ENCODE data around the gene SPATA6L.
"Not testable (repeated sequence)": the region's sequence is repeated elsewhere in the genome, so short reads cannot be mapped to it uniquely, and the experiment has no call there.

The SPATA6L gene

GRCh38 chr9:4661165-4661564, 5.1 kb downstream of the SPATA6L start:
- POLR2A ChIA-PET = no interaction called here
- DNase-seq (ENCODE audit: low read depth, low spot score) = no peak
- TF ChIP-seq CTCF (IDR thresholded peaks at IDR 0.05; ENCODE audit: insufficient read depth, low read length, missing control alignments) = no peak
- CTCF ChIA-PET = interaction anchor here (0.7 to 1.8 kb wide), 7 partner anchors 11 to 122 kb away, joined by 3 to 9 read pairs (median 4); partner anchors contain the start of gene AK3
- H3K4me3 ChIP-seq (ENCODE audit: low read depth, low read length) = no peak overlapping the region

DNA sequence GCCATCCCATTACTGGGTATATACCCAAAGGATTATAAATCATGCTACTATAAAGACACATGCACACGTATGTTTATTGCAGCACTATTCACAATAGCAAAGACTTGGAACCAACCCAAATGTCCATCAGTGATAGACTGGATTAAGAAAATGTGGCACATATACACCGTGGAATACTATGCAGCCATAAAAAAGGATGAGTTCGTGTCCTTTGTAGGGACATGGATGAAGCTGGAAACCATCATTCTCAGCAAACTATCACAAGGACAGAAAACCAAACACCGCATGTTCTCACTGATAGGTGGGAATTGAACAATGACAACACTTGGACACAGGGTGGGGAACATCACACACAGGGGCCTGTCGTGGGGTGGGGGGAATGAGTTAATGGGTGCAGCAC, 5.6 kb downstream of the SPATA6L start:
- CTCF ChIA-PET = interaction anchor here (1.3 to 1.4 kb wide), 2 partner anchors 17 to 80 kb away, joined by 6 to 9 read pairs; partner anchors contain the start of gene AK3
- POLR2A ChIA-PET; H3K4me3 ChIP-seq (ENCODE audit: low read depth, low read length); DNase-seq (ENCODE audit: low read depth, low spot score): not testable (repeated sequence)

GRCh38 chr9:4657426-4658159, 8.7 kb downstream of the SPATA6L start:
- DNase-seq (ENCODE audit: low read depth, low spot score) = no peak
- ChIA-PET POLR2A (no interaction called here), CTCF (interaction anchor here (1.1 kb wide), 1 partner anchor 102 kb away, joined by 3 read pairs; no protein-coding TSS in a partner anchor)
- H3K4me3 ChIP-seq (ENCODE audit: low read depth, low read length) = no peak overlapping the region
- TF ChIP-seq CTCF (IDR thresholded peaks at IDR 0.05; ENCODE audit: insufficient read depth, low read length, missing control alignments) = no peak

- no peak overlapping the region for H3K4me3 ChIP-seq (ENCODE audit: low read depth, low read length)
- CTCF ChIA-PET = interaction anchor here (1.1 to 1.4 kb wide), 2 partner anchors 10 to 103 kb away, joined by 3 to 5 read pairs; partner anchors contain the start of gene SPATA6L
- no peak for DNase-seq (ENCODE audit: low read depth, low spot score)
- POLR2A ChIA-PET = no interaction called here
- no peak for TF ChIP-seq CTCF (IDR thresholded peaks at IDR 0.05; ENCODE audit: insufficient read depth, low read length, missing control alignments)
These were observed 9.7 kb downstream of the SPATA6L start for GRCh38 chr9:4656621-4657020.

- POLR2A ChIA-PET; H3K4me3 ChIP-seq (ENCODE audit: low read depth, low read length); DNase-seq (ENCODE audit: low read depth, low spot score): not testable (repeated sequence)
- CTCF ChIA-PET = interaction anchor here (1.4 kb wide), 1 partner anchor 10 kb away, joined by 5 read pairs; the partner anchor contains the start of gene SPATA6L
These were observed 10.1 kb downstream of the SPATA6L start for GRCh38 chr9:4656196-4656595.

GRCh38 chr9:4654538-4654937, 11.7 kb downstream of the SPATA6L start:
- no peak for DNase-seq (ENCODE audit: low read depth, low spot score)
- ChIA-PET POLR2A (no interaction called here), CTCF (interaction anchor here (0.9 to 1.0 kb wide), 3 partner anchors 11 to 51 kb away, joined by 3 to 5 read pairs (median 3); no protein-coding TSS in a partner anchor)
- TF ChIP-seq CTCF (IDR thresholded peaks at IDR 0.05; ENCODE audit: insufficient read depth, low read length, missing control alignments) = no peak
- H3K4me3 ChIP-seq (ENCODE audit: low read depth, low read length) = no peak overlapping the region

GRCh38 chr9:4654084-4654483, 12.2 kb downstream of the SPATA6L start:
- no peak overlapping the region for H3K4me3 ChIP-seq (ENCODE audit: low read depth, low read length)
- DNase-seq (ENCODE audit: low read depth, low spot score) = no peak
- ChIA-PET CTCF (interaction anchor here (0.9 to 1.0 kb wide), 3 partner anchors 11 to 50 kb away, joined by 3 to 5 read pairs (median 3); no protein-coding TSS in a partner anchor), POLR2A (no interaction called here)
- no peak for TF ChIP-seq CTCF (IDR thresholded peaks at IDR 0.05; ENCODE audit: insufficient read depth, low read length, missing control alignments)

Data from AG04449 (cell line).